T-helper 1 cell treated with Interleukin-12 subunit alpha and Interleukin-12 subunit beta and Interleukin-4 antibody, amounts not matched to agents 30 ng/mL and 1 ng/mL, for 36 hours (primary cell): ENCODE results near the gene IFT80. TPM values are rescaled to one million over a fixed set of nuclear protein-coding genes. Genes with fewer than 3 reads are reported as not detected.
"Not testable (repeated sequence)": the region's sequence is repeated elsewhere in the genome, so short reads cannot be mapped to it uniquely, and the experiment has no call there.

Experiments
- intact Hi-C: fragments of 100-400 bp; cut with micrococcal nuclease; formaldehyde crosslinking; loops from one replicate; pipeline ENCODE4 v1.15.1; 2024
- total RNA-seq: library from RNA; stranded (reverse); gene quantifications from 2 replicates; pipeline ENCODE4 v1.2.3, GENCODE V29; 2022

IFT80 gene
- total RNA-seq, 1 donor from 2014 or later = 25.3 TPM

DNA sequence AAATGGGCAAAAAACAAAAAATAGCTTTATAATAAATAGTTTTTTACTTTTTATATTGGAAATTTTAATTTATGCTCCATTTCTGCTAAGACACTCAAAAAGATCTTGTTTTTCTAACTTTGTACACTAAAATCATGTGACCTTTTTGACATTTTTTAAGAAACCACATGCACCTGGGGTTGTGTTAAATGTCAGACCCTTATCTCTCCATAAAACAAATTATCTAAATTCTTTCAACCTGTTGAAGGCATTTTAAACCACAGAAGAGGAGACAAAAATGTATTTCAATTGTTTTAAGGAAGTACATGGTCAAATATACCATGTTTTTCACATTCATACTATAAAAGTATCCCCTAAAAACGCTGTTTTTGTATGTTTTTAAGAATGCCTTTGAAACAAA is 29.2 kb downstream of the IFT80 start:
- intact Hi-C loops = no loop called here

DNA sequence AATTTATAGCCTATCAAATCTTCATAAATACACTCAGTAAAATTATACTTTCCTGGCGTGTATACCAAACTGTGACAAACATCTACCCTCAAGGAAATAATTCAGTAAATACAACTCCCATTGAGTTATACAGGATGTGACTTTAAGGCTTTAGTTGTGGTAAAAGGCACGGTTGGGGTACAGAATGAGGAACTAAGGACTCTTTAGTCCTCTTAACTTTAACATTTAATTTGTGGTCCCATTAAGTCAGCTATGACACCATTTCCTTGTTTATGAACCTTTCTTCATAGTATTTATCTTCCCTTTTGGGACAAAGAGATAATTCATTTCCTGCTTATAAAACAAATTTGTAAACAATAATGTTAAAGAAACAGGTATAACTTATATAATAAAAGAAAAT is 30.2 kb downstream of the IFT80 start:
- intact Hi-C loops = no loop called here

DNA sequence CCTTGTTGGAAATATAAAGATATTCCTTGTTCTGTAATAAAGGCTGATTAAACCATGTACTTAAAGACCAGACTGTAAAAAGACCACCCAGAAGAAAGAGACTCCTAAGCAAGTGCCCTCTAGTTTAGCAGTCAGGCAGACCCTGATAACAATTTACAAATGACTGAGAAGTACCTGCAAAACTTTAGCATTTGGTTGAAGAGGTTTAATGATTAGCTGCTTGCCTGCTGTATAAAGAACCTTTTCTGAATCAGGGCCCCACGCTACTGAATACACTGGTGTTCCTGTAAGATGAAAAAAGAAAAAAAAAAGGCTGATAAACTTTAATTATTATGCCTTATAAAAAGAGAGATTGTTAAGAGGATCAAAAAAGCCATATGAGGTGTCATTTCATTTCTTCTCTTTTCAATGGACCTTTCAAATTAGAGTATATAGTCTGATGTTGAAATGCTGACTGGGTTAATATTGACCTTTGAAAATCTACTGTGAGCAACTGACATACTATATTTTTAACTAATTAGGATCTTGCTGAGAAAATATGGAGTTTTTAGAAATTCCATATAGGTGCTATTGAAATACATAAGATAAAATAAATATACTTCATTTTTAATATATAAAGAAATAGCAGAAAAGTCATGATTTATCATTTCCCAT is 33.0 kb downstream of the IFT80 start:
- intact Hi-C loops = no loop called here

DNA sequence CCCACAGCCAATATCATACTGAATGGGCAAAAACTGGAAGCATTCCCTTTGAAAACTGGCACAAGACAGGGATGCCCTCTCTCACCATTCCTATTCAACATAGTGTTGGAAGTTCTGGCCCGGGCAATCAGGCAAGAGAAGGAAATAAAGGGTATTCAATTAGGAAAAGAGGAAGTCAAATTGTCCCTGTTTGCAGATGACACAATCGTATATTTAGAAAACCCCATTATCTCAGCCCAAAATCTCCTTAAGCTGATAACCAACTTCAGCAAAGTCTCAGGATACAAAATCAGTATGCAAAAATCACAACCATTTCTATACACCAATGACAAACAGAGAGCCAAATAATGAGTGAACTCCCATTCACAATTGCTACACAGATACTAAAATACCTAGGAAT is 36.1 kb downstream of the IFT80 start:
- intact Hi-C loops = not testable (repeated sequence)

DNA sequence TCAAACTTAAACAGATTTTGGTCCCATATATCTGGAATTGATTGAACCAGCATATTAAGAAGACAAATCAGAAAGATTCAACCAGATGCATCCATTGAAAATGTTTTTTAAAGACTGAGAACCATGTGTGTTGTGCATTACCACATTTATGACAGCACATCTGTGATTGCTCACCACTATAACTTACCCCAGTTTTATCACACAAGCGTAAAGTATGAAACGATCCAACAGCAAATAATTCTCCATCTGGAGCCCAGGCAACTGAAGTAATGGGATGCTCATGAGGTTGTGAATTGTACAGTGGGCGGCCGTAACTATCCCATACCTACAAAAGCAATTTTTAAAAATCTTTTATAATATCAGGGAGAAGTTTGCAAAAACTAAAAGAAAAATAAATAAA is 43.2 kb downstream of the IFT80 start:
- intact Hi-C loops = no loop called here

DNA sequence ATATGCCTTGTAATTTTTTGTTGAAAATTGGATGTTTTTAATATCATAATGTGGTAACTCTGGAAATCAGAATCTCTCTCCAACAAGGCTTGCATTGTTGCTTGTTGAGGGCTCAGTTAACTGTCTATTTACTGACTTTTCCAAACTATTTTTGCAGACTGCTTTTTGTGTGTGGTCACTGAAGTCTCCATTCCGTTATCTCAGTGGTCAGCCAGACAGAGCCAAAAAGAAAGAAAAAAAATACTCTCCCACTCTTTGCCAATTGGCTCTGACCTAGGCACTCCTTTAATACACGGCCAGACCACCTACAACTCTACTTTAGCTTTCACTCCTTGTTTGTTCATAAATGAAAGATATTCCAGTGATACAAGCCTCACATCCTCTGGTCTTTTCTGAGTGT is 52.5 kb downstream of the IFT80 start:
- intact Hi-C loops = no loop called here

DNA sequence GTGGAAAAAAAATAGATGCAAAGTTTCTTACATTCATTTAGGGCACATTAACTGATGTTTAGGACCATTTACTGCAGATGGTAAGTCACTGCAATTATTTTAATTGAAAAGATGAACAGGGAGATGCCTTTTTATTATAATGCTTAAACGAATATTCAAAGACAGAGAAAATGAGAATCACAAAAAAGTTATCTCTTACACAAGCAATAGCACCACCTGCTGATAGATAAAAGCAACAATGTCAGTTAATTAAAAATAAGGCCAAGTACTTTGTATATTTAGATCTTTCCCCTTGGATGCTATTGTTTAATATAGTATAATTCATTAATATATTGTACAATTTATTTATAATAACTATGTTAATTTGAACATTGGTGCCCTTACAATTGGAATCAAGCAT is 55.9 kb downstream of the IFT80 start:
- intact Hi-C loops = loop anchor here (1.0 to 2.0 kb wide), 4 partner anchors 180 to 459 kb away; partner anchors contain the start of gene IL12A

DNA sequence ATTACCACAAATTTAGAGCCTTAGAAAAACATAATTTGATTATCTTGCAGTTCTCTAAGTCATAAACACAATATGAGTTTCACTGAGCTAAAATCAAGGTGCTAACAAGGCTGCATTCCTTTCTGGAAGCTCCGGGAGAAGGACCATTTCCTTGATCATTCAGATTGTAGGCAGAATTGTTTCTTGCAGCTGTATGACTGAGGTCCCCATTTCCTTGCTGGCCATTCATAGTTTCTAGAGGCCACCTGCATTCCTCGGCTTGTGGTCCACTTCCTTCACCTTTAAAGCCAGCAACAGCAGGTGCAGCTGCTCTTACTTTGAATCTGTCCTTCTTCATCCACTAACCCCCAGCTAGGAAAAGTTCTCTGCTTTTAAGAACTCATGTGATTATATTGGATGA is 58.7 kb downstream of the IFT80 start:
- intact Hi-C loops = no loop called here

DNA sequence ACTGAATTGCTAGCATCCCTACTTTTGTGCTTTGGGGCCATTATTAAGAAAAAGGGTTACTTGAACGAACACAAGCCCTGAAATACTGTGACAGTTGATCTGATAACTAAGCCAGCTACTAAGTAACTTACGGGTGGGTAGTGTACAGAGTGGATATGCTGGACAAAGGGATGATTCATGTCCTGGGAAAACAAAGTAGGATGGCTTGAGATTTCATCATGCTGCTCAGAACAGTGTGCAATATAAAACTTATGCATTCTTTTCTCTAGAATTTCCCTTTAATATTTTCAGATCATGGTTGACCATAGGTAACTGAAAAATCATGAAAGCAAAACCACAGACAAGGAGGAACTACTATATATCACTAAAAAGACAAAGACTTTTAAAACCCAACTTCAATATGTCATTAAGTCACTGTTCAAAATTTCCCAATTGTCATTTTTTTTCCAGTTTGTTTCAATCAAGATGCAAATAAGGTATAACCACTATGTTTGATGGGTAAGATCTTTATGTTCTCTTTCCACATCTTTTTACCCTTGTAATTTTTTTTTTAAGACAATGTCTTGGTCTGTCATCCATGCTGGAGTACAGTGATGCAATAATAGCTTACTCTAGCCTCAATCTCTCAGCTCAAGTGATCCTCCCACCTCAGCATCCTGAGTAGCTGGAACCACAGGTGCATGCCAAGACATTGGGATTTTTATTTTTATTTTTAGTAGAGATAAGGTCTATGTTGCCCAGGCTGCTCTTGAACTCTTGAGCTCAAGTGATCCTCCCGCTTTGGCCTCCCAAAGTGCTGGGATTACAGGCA is 67.7 kb downstream of the IFT80 start:
- intact Hi-C loops = no loop called here

DNA sequence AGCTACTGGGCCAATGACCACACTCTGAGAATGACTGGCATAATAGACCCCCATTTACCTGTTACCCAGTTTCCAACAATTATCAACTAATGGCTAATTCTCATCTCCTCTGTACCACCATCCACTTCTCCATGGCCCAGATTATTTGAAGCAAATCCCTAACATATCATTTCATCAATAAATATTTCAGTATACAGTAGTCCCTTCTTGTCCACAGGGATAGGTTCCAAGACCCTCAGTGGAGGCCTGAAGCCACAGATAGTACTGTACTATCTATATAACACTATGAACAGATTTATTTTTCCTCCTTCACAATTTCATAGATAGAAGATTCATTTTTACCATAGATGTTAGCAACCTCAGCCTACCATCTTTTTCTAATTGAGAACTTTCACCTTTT is 68.3 kb downstream of the IFT80 start:
- intact Hi-C loops = no loop called here

DNA sequence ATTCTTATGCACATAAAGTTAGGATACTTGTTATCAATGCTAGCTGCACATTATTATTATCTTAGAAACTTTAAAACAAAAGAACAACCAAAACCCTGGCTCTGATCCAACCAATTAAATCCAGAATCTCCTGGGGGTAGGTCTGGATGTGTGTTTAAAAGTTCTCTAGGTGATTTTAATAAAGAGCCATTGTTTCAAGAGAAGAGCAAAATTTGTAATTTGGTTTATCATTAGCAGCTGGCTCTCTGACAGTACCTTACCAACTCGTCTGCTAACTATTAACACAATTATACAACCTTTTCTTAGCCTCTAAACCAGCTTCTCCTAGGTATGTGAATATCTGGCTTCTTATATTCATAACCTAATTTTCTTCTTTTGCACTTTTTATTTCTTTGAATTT is 68.9 kb downstream of the IFT80 start:
- intact Hi-C loops = no loop called here

DNA sequence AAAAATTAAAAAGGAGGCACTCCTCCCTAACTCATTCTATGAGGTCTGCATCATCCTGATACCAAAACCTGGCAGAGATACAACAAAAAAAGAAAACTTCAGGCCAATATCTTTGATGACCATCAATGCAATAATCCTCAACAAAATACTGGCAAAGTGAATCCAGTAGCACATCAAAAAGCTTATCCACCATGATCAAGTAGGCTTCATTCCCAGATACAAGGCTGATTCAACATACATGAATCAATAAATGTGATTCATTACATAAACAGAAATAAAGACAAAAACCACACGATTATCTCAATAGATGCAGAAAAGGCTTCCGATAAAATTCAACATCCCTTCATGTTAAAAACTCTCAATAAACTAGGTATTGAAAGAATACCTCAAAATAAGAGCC is 72.7 kb downstream of the IFT80 start:
- intact Hi-C loops = not testable (repeated sequence)

DNA sequence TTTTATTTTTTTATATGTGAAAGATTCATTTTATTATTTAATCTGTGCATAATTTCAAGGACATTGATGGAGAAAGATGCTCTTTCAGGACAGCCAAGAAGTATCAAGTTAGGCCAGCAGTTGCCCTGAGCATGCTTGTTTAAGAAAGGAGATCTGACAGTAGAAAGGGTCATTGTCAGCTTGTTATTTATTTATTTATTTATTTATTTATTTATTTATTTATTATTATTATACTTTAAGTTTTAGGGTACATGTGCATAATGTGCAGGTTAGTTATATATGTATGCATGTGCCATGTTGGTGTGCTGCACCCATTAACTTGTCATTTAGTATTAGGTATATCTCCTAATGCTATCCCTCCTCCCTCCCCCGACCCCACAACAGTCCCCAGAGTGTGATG is 77.2 kb downstream of the IFT80 start:
- intact Hi-C loops = not testable (repeated sequence)

DNA sequence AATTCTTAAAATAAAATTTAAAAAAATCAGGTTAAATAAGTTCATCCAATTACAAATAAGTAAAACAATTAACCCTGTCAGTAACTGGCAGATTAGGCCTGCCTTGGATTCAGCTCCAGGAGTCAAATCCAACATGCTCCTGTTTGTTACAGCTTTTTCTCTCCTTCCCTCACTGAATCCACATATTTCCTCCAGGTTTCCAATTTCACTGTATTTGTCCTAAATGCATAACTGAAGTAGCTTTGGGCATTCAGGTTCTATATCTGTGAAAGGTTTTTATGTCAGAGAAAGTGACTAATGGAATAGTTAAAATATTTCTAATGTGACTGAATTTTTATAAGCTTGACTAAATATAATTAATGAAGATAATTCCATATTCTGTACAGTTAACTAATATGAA is 79.7 kb downstream of the IFT80 start:
- intact Hi-C loops = no loop called here

DNA sequence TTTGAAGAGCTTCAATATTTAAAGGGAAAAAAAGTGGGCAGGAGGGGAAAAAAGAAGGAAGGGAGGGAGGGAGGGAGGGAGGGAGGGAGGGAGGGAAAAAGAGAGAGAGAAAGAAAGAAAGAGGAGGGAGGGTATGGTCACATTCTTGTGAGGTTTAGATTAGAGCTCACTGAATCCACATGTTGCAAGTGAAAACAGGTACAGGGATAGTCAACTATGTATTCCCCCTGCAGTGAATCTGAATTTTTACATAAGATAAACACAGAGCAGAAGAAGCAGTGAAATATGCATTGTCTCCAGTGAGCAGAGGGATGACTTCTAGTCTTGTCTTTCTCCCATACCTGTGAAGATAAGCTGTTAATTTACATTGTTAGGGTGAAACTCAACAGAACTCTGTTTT is 84.0 kb downstream of the IFT80 start:
- intact Hi-C loops = loop anchor here (5.0 kb wide), 1 partner anchor 82 kb away; the partner anchor contains the start of genes IFT80 and SMC4

DNA sequence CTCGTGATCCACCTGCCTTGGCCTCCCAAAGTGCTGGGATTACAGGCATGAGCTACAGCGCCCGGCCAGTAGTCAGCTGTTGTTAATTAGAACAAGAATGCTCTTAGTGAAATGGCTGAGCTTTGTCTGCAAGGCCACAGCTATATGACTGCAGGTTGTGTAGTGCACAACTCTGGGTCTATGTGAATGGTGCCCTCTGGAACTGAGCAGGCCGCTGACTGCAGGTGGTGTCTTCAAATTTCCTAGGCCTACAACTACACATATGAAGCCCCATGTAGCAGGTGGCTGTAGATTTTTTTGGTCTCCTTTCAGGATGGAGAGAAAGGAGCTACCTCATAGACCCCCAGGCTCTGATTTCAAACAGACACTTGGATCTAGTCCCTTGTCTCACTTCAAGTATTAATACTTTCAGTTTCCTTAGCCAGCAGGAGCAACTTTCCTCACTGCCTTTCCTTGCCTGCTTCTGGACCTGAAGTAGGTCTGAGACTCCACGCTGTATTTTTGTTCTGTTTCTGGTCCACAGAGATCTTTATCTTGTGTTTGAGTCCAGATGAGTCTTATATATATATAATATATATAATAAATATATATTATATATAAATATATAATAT is 86.9 kb downstream of the IFT80 start:
- intact Hi-C loops = loop anchor here (5.0 kb wide), 1 partner anchor 85 kb away; the partner anchor contains the start of genes IFT80 and SMC4

DNA sequence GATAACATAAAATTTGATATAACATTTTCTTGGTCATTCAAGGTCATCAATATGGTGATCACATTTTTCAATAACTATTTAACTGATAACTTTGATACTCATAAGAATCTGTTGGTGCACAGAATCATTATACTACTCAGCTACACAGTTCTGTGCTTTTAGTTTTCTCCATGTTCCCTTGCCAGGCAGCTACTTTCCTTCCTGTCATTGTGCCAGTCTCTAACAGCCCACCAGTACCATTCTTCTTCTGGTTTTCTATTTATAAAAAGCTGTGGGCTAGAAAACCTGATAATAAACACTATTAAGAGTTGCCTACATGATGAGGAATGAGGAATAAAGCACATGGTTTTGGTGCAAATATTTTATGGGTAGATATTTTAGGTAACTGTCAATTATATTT is 96.2 kb downstream of the IFT80 start:
- intact Hi-C loops = no loop called here

DNA sequence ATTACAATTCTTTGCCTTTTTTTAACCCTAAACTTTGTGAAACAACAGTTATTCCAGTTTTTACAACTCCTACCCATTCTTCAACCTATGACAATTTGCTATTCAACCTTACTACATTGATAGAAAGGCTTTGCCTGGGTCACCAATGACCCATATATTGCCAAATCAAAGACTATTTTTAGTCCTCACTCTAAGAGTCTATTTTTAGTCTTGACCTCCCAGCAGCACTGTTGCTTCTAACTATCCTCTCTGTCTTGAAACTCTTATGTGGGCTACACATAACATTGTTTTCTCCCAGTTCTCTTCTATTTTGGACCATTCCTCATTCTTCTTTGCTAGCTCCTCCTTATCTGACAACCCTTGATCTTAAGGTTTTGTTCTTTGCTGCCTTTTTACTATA is 102.4 kb downstream of the IFT80 start:
- intact Hi-C loops = no loop called here

DNA sequence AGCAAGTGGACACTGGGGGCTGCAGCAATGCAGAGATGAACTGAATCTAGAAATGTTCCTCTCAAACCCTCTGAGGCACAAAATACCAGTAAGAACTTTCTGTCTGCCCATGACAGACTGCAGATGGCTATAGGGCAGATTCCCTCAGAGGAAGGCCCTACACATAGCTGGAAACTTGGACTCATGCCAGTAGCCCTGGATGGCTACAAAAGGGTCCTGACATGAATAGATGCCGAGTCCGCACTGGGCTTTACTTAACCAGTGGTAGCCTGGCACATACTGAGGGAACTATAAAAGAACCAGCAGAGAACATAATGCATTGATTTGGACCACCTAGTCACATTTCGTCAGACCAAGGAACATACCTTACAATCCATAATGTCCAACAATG is 107.1 kb downstream of the IFT80 start:
- intact Hi-C loops = no loop called here

DNA sequence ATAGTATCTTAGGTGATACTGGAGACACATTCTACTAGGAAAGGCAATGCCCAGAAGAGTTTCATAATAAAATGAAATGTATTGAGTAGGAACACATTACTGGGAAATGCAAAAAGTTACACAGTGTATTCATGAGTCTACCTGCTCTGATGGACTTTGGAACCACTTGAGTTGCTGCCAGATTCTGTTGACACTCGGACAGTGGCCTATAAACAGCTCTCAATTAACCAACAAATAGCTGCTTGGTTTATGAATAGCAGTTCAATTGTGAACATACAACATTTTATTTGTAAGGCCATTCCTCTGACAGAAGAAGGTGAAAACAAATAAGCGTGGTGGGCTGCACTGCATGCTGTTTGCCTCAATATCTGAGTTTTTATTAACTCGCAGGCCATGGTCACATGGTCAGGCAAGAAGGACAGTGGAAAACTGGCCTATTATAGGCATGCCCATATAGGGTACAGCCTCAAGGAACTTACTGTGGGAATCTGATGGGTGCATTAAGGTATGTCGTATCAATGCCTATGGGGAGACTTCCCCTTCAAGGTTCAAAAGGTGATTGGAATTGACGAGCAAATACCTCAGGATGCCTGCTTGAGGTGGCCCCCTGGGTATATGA is 107.6 kb downstream of the IFT80 start:
- intact Hi-C loops = no loop called here

DNA sequence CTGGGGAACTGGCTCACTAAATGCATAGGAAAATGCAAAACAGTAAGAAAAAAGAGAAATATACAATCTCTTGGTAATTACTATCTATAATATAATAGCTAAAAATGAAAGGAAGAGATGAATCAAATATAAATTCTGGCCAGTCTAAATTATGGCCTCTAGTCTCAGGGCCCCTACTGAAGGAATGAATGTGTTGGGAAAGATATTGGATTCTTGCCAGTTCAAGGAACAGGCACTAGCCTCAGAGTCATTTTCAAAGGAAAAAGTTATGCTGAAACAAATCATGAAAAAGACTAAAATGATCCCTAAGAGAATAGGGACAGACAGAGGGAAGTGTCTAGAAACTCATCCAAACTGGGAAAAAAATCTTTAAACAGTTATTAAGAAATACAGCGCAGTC is 111.4 kb downstream of the IFT80 start:
- intact Hi-C loops = no loop called here

DNA sequence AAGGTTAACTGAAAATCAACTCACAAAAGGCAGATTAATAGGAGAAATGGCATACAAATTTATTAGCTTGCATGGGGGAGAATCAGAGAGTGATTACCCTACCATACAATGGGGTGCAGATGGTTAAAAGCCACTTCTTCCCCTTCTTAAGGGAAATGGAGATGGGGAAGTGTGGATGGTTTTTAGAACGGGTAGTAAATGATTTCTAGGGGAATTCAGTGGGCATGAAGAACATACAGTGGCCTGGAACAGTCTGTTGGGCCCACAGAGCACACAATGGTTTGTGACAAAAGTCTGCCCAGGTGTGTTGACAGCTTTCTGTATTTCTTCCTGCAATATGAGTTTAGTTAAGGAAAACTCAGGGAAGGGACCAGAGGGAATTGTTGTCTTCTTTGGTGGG is 112.8 kb downstream of the IFT80 start:
- intact Hi-C loops = no loop called here
